PC-9 (cell line): Measurements from ENCODE around the gene LGALS8. TPM values are rescaled to one million over a fixed set of nuclear protein-coding genes. Genes with fewer than 3 reads are reported as not detected.

ENCODE experiments used
- BruUV-seq: library from RNA; stranded (reverse); fragments of 400-500 nt; replicated peaks from 2 replicates; lab custom pipeline; 2021; lab: Mats Ljungman, UMichigan
- CTCF ChIA-PET: fragments of 300-600 bp; sonication (Branson Sonifier 250); formaldehyde crosslinking; loops from one replicate; lab custom pipeline; 2022; ENCODE audit warnings: antibody characterized with exemption; lab: Charles Lee
- POLR2A ChIA-PET: fragments of 300-600 bp; sonication (Branson Sonifier 250); formaldehyde crosslinking; loops from one replicate; lab custom pipeline; 2022; ENCODE audit warnings: antibody characterized with exemption; ENCODE audit not compliant: unreplicated experiment; lab: Charles Lee
- DNase-seq, 2 experiments: peaks; one replicate each; pipeline versions ENCODE4 v3.0.0 to v3.0.0-alpha.2; 2015 to 2022; ENCODE audit warnings: mixed read lengths in 1 of 2
- H2AFZ ChIP-seq: fragments of 200-600 bp; sonication (generic); 2 replicates; pipeline ENCODE4 v1.8.1; 2017; ENCODE audit warnings: antibody characterized with exemption
- H3F3A ChIP-seq: fragments of 200-600 bp; sonication (generic); 2 replicates; pipeline ENCODE4 v1.8.1; 2017; ENCODE audit warnings: antibody characterized with exemption, mild to moderate bottlenecking, low read depth; ENCODE audit not compliant: insufficient read depth
- H3K27ac ChIP-seq: fragments of 200-600 bp; sonication (generic); 2 replicates; pipeline ENCODE4 v1.6.1; 2016; ENCODE audit warnings: mixed run types
- H3K27me3 ChIP-seq: fragments of 200-600 bp; sonication (generic); 2 replicates; pipeline ENCODE4 v1.6.1; 2016; ENCODE audit warnings: low read depth, mixed run types; ENCODE audit not compliant: insufficient read depth
- H3K36me3 ChIP-seq: fragments of 200-600 bp; sonication (generic); 2 replicates; pipeline ENCODE4 v1.6.1; 2016; ENCODE audit warnings: low read depth, mixed run types
- H3K4me1 ChIP-seq: fragments of 200-600 bp; sonication (generic); replicated peaks from 2 replicates; pipeline ENCODE4 v1.6.1; 2016; ENCODE audit warnings: mixed run types; ENCODE audit not compliant: insufficient read depth
- H3K4me2 ChIP-seq: fragments of 200-600 bp; sonication (generic); 2 replicates; pipeline ENCODE4 v1.6.1; 2017; ENCODE audit warnings: mixed run types
- H3K4me3 ChIP-seq: fragments of 200-600 bp; sonication (generic); 2 replicates; pipeline ENCODE4 v1.6.1; 2016; ENCODE audit warnings: mixed run types
- H3K79me2 ChIP-seq: fragments of 200-600 bp; sonication (generic); 2 replicates; pipeline ENCODE4 v1.6.1; 2017; ENCODE audit warnings: low read depth, mixed run types
- H3K9me2 ChIP-seq: fragments of 200-600 bp; sonication (generic); 2 replicates; pipeline ENCODE4 v1.8.1; 2017; ENCODE audit warnings: mild to moderate bottlenecking; ENCODE audit not compliant: insufficient read depth
- H3K9me3 ChIP-seq: fragments of 200-600 bp; sonication (generic); 2 replicates; pipeline ENCODE4 v1.8.1; 2016; ENCODE audit warnings: low read depth; ENCODE audit not compliant: insufficient read depth
- H4K20me1 ChIP-seq: fragments of 200-600 bp; sonication (generic); 2 replicates; pipeline ENCODE4 v1.8.1; 2017; ENCODE audit not compliant: insufficient read depth
- EZH2 ChIP-seq: fragments of 200-600 bp; sonication (generic); IDR thresholded peaks from 2 replicates; pipeline ENCODE4 v1.8.0; 2017; ENCODE audit warnings: antibody characterized with exemption, low read depth
- intact Hi-C: fragments of 100-400 bp; cut with micrococcal nuclease; formaldehyde crosslinking; loops from one replicate; pipeline ENCODE4 v1.10.0; 2022; ENCODE audit not compliant: unreplicated experiment
- total RNA-seq: library from RNA; stranded (reverse); gene quantifications from 2 replicates; pipeline ENCODE4 v1.2.3, GENCODE V29; 2021
- TF ChIP-seq, protein P1 (sequence below): fragments of 200-600 bp; sonication (generic); conservative IDR thresholded peaks from 2 replicates; pipeline ENCODE4 v1.6.1; 2017; ENCODE audit warnings: mixed run types, antibody characterized with exemption, mild to moderate bottlenecking, moderate library complexity

Gene LGALS8
- total RNA-seq, 1 experiment from 2014 or later: 59.2 TPM

DNA sequence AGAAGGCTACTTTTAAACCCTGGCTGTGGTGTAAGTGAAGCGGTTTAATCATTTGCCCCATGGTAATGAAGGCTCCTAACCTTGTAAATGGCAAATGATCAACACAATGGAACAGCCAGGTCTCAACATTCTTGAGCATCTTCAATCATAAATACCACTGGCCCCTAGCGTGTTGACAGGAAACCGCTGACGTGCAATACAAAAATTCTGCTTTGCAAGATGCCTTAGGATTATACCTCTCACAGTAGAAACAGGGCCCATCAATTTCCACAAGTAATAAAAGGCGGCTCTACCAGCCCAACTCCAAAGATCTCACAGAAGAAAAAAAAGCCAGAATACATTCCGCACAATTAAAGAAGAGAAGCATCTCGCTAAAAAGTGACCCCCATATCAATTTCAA is 32.8 kb downstream of the LGALS8 start:
- Histone ChIP-seq H3K27me3 (no peaks in the 10 kb centered on the region), H3K4me3 (no peak overlapping the region), H3K9me3 (no peaks in the 10 kb centered on the region), H3F3A (peaks cover 24% of the 10 kb centered on the region), H3K4me1 (no peaks in the 10 kb centered on the region), H3K27ac (no peak overlapping the region), H3K79me2 (no peaks in the 10 kb centered on the region), H3K4me2 (no peak overlapping the region), H3K36me3 (peaks cover 54% of the 10 kb centered on the region), H2AFZ (no peak overlapping the region), H4K20me1 (0 out of 2 replicates have a peak, but pooled peaks cover 10% of the 10 kb centered on the region), H3K9me2 (no peaks in the 10 kb centered on the region)
- no TSS peak for BruUV-seq
- intact Hi-C loops: no loop called here
- CTCF ChIA-PET: no interaction called here
- POLR2A ChIA-PET: no interaction called here
- no peak for DNase-seq
- TF ChIP-seq, protein P1, sequence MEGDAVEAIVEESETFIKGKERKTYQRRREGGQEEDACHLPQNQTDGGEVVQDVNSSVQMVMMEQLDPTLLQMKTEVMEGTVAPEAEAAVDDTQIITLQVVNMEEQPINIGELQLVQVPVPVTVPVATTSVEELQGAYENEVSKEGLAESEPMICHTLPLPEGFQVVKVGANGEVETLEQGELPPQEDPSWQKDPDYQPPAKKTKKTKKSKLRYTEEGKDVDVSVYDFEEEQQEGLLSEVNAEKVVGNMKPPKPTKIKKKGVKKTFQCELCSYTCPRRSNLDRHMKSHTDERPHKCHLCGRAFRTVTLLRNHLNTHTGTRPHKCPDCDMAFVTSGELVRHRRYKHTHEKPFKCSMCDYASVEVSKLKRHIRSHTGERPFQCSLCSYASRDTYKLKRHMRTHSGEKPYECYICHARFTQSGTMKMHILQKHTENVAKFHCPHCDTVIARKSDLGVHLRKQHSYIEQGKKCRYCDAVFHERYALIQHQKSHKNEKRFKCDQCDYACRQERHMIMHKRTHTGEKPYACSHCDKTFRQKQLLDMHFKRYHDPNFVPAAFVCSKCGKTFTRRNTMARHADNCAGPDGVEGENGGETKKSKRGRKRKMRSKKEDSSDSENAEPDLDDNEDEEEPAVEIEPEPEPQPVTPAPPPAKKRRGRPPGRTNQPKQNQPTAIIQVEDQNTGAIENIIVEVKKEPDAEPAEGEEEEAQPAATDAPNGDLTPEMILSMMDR: no peak
- TF ChIP-seq EZH2: no peak

DNA sequence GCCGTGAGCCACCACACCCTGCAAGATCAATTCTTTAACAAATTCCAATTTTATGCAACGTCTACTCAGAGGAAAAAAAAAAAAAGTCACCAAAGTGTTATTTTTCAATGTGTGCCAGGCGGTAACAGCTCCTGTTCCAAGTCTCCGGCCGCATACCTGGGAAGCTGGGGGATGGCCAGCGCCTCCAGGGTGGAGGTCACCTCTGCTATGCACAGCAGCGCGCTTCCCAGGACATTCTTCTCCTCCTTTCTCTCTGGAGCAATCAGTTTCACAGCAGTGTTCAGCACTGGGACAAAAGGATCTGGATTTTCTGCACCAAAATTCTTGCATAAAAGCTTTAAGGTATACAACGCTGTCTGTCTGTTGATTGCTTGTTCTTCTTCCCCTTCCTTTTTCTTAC is 34.3 kb downstream of the LGALS8 start:
- H3K9me2 ChIP-seq: no peaks in the 10 kb centered on the region
- DNase-seq: no peak
- H3K27me3 ChIP-seq: no peaks in the 10 kb centered on the region
- no TSS peak for BruUV-seq
- H3K9me3 ChIP-seq: no peaks in the 10 kb centered on the region
- CTCF ChIA-PET: no interaction called here
- H3K4me1 ChIP-seq: no peaks in the 10 kb centered on the region
- TF ChIP-seq, protein P1: no peak
- TF ChIP-seq EZH2: no peak
- no peaks in the 10 kb centered on the region for H3K79me2 ChIP-seq
- no peak overlapping the region for H3K4me3 ChIP-seq
- intact Hi-C loops: no loop called here
- no peak overlapping the region for H3K4me2 ChIP-seq
- 0 out of 2 replicates have a peak, but pooled peaks cover under 1% of the 10 kb centered on the region for H4K20me1 ChIP-seq
- POLR2A ChIA-PET: no interaction called here
- H3K27ac ChIP-seq: no peak overlapping the region
- no peak overlapping the region for H2AFZ ChIP-seq
- H3F3A ChIP-seq: peaks cover 20% of the 10 kb centered on the region; the same call in 1 of the 2 replicates
- peaks cover 42% of the 10 kb centered on the region for H3K36me3 ChIP-seq

DNA sequence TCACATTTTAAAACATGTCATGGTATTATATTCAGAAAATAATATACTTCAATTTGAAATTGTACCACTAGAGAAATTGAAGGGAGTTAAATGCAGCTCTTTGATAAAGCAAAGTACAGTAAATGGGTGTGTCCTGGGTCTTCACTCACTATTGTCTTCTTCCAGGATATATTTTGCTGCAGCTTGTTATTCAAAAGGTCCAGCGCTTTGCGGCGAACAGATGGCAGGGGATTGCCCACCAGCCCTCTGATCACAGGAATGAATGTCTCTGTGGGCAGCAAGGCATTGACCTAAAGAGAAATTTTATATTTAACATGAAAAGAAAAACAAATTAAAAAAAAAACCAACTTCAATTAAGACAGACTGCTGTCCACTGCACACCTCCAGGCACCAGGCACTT is 35.1 kb downstream of the LGALS8 start:
- DNase-seq: no peak
- peaks cover 37% of the 10 kb centered on the region for H3K36me3 ChIP-seq
- ChIA-PET POLR2A (no interaction called here), CTCF (no interaction called here)
- H3F3A ChIP-seq: peaks cover 13% of the 10 kb centered on the region; the same call in 1 of the 2 replicates
- no peaks in the 10 kb centered on the region for H3K9me3 ChIP-seq
- TF ChIP-seq, protein P1: no peak
- no peak for TF ChIP-seq EZH2
- no peaks in the 10 kb centered on the region for H4K20me1 ChIP-seq
- no peak overlapping the region for H3K4me2 ChIP-seq
- no TSS peak for BruUV-seq
- intact Hi-C loops: no loop called here
- no peak overlapping the region for H3K27ac ChIP-seq
- no peaks in the 10 kb centered on the region for H3K9me2 ChIP-seq
- H3K4me1 ChIP-seq: no peaks in the 10 kb centered on the region
- no peaks in the 10 kb centered on the region for H3K27me3 ChIP-seq
- H3K4me3 ChIP-seq: no peak overlapping the region
- no peak overlapping the region for H2AFZ ChIP-seq
- no peaks in the 10 kb centered on the region for H3K79me2 ChIP-seq
